HL-60 (cell line): ENCODE results near the gene RNF224.

Experiments
- DNase-seq, 2 experiments: peaks; one replicate each; pipeline ENCODE4 v3.0.0-alpha.2; 2010 to 2020; ENCODE audit warnings: low read depth in 1 of 2, low spot score in 1 of 2
- H3K27ac ChIP-seq: fragments of 250-450 bp; sonication (Bioruptor Pico); replicated peaks from 2 replicates; pipeline ENCODE4 v1.5.1; 2020; ENCODE audit warnings: mild to moderate bottlenecking, moderate library complexity
- H3K27me3 ChIP-seq: fragments of 250-450 bp; sonication (Bioruptor Pico); 2 replicates; pipeline ENCODE4 v1.5.1; 2021; ENCODE audit warnings: mild to moderate bottlenecking, moderate library complexity; ENCODE audit not compliant: insufficient read depth, poor library complexity, severe bottlenecking
- H3K4me3 ChIP-seq: replicated peaks from 2 replicates; pipeline ENCODE4 v1.5.1; 2011; ENCODE audit warnings: mild to moderate bottlenecking, control low read depth, low read length; ENCODE audit not compliant: insufficient read depth
- CTCF ChIP-seq: IDR thresholded peaks from one replicate; pipeline ENCODE4 v1.5.1; 2011; ENCODE audit warnings: low read length, control low read depth, inconsistent platforms; ENCODE audit not compliant: insufficient read depth
- GABPA ChIP-seq: IDR thresholded peaks from 2 replicates; pipeline ENCODE4 v1.6.1; 2012; ENCODE audit warnings: low read depth
- POLR2AphosphoS5 ChIP-seq: IDR thresholded peaks from 2 replicates; pipeline ENCODE4 v1.6.1; 2012; ENCODE audit warnings: low read depth
- REST ChIP-seq: IDR thresholded peaks from 2 replicates; pipeline ENCODE4 v1.6.1; 2012; ENCODE audit warnings: low read depth; ENCODE audit not compliant: insufficient replicate concordance
- SPI1 ChIP-seq: IDR thresholded peaks from 2 replicates; pipeline ENCODE4 v1.6.1; 2012; ENCODE audit warnings: low read depth, mild to moderate bottlenecking, borderline replicate concordance

The RNF224 gene

GRCh38 chr9:137193771-137194170 is 33.5 kb upstream of the RNF224 start:
- Histone ChIP-seq H3K27ac (no peak overlapping the region), H3K4me3 (no peak overlapping the region), H3K27me3 (no peaks in the 10 kb centered on the region)
- DNase-seq: no peak
- TF ChIP-seq POLR2AphosphoS5 (no peak), SPI1 (no peak), REST (no peak), GABPA (no peak), CTCF (no peak)

GRCh38 chr9:137194388-137194787 is 32.9 kb upstream of the RNF224 start:
- H3K4me3 ChIP-seq: no peak overlapping the region
- H3K27me3 ChIP-seq: no peaks in the 10 kb centered on the region
- H3K27ac ChIP-seq: no peak overlapping the region
- TF ChIP-seq CTCF: no peak
- no peak for TF ChIP-seq SPI1
- no peak for TF ChIP-seq POLR2AphosphoS5
- no peak for TF ChIP-seq GABPA
- TF ChIP-seq REST: no peak
- DNase-seq: no peak

- TF ChIP-seq GABPA (no peak), SPI1 (no peak)
- H3K27me3 ChIP-seq: no peaks in the 10 kb centered on the region
- no peak overlapping the region for H3K27ac ChIP-seq
- no peak for DNase-seq
- no peak overlapping the region for H3K4me3 ChIP-seq
Measured at GRCh38 chr9:137194909-137195308, 32.4 kb upstream of the RNF224 start.

GRCh38 chr9:137195525-137196220 is 31.6 kb upstream of the RNF224 start:
- no peak overlapping the region for H3K27ac ChIP-seq
- H3K4me3 ChIP-seq: no peak overlapping the region
- H3K27me3 ChIP-seq: no peaks in the 10 kb centered on the region
- TF ChIP-seq REST (no peak), GABPA (no peak), POLR2AphosphoS5 (no peak), CTCF (no peak), SPI1 (no peak)
- DNase-seq: no peak
